Measurements from ENCODE around the gene GPR15LG. TPM values are rescaled to one million over a fixed set of nuclear protein-coding genes. Genes with fewer than 3 reads are reported as not detected.

GPR15LG gene
- total RNA-seq, 4 donors from 2014 or later: 10.3 to 25.8 (median 19.7) TPM

DNA sequence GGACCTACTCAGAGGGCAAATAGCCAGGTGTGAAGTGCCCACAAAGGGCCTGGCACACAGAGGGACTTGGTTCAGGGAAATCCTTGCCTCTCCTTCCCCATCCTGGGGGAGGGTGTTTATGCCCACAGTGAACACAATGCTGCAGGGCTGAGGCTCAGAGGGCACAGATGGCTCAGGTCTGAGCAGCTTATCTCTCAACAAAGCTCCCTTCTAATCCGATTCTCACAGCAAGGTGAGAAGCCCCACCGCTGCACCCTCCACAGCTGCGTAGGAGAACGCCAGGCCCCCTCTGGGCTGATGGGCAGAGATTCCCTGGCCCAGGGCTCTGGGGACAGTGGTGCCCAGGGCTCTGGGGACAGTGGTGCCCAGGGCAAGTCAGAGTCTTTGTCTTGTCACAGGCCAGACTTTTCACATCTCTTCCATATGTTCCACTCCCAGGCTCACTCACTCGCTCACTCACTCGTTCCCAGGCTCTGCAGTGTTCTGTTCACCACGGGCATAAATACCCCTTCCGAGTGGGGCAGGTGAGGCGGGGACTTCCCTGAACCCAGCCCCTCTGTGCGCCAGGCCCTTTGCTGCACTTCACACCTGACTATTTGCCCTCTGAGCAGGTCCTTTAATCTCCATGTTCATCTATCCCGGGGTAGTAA lies 12.1 kb downstream of the GPR15LG start:
- WGBS, 2 donors: 67 to 69% methylated on average over 11 of the region's 11 CpGs
- intact Hi-C loops (cut with DNase I; ENCODE audit: low total_unique reads): no loop called here
- no peak overlapping the region for H3K4me3 ChIP-seq (ENCODE audit: low read depth, poor library complexity, severe bottlenecking)
- DNase-seq (ENCODE audit: low spot score in 2 of 2): peak in 1 of 2 donors; percentile 70
- TF ChIP-seq, protein P1, sequence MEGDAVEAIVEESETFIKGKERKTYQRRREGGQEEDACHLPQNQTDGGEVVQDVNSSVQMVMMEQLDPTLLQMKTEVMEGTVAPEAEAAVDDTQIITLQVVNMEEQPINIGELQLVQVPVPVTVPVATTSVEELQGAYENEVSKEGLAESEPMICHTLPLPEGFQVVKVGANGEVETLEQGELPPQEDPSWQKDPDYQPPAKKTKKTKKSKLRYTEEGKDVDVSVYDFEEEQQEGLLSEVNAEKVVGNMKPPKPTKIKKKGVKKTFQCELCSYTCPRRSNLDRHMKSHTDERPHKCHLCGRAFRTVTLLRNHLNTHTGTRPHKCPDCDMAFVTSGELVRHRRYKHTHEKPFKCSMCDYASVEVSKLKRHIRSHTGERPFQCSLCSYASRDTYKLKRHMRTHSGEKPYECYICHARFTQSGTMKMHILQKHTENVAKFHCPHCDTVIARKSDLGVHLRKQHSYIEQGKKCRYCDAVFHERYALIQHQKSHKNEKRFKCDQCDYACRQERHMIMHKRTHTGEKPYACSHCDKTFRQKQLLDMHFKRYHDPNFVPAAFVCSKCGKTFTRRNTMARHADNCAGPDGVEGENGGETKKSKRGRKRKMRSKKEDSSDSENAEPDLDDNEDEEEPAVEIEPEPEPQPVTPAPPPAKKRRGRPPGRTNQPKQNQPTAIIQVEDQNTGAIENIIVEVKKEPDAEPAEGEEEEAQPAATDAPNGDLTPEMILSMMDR (IDR thresholded peaks at IDR 0.05): no peak
- no peak for TF ChIP-seq POLR2A (IDR thresholded peaks at IDR 0.05)

DNA sequence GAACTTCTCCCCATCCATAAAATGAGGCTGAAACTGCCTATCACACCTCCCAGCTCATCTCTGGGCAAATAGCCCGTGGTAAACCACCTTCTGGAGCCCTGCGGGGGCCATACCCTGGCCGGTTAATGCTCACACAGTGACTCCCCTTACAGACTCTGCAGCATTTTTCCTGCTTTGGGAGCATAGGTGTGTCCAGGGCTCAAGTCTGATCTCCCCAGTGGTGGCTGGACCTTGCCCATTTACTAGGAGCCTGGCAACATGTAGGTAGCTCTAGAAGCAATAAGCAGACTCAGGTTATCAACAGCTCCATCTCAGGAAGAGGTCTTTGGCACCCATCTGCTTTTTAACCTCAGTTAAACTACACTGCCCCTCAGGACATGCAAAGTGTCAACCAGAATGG lies 15.2 kb downstream of the GPR15LG start:
- intact Hi-C loops (cut with DNase I; ENCODE audit: low total_unique reads): no loop called here
- DNase-seq (ENCODE audit: low spot score in 2 of 2): peak in 1 of 2 donors; percentile 42
- H3K4me3 ChIP-seq (ENCODE audit: low read depth, poor library complexity, severe bottlenecking): no peak overlapping the region
- TF ChIP-seq POLR2A (IDR thresholded peaks at IDR 0.05): no peak
- TF ChIP-seq, protein P1 (IDR thresholded peaks at IDR 0.05): no peak
- 77 to 86% methylated on average over 3 of the region's 3 CpGs for WGBS, 2 donors

DNA sequence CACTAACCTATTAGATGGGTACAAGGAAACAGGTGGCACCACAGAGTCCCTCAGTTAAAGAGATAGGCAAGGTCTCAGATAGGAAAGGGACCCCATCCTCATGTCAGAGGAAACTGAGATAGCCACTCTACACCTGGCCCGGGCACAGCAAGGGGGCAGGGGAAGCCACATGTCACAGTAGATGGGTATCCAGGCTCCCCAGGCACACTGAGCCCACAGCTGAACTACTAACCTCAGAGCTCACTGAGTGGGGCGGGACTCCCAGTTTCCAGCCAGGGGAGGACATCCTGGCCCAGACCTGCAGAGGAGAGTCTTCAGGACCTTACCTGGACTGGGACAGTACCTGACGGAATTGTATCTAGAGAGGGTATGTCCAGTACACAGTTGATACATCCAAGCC lies 17.0 kb downstream of the GPR15LG start:
- WGBS, 2 donors: 75 to 77% methylated on average over 3 of the region's 3 CpGs
- intact Hi-C loops (cut with DNase I; ENCODE audit: low total_unique reads): no loop called here

DNA sequence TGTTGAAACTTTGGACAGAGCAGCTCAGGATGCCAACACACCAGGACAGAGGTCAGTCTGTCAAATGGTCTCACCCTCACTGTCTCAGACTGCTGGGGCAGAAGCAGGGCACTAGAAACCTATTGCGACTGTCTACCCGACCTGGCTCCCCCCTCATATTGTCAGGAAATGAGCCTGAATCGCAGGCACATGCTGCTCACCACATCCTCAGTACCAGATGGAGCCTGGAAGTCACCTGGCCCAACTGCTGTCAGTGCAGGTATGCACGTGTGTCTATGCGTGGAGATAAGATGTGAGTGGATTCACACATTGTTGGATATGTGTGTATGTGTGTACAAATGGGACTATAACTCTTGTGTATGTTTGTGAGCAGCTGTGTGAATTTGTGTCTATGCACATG lies 17.5 kb downstream of the GPR15LG start:
- intact Hi-C loops (cut with DNase I; ENCODE audit: low total_unique reads): no loop called here
- WGBS, 2 donors: 43 to 45% methylated on average over 5 of the region's 5 CpGs
- TF ChIP-seq, protein P1 (IDR thresholded peaks at IDR 0.05): no peak
- TF ChIP-seq POLR2A (IDR thresholded peaks at IDR 0.05): no peak
- no peak for DNase-seq (ENCODE audit: low spot score in 2 of 2)
- no peak overlapping the region for H3K4me3 ChIP-seq (ENCODE audit: low read depth, poor library complexity, severe bottlenecking)

More for the DNA sequence above, 17.0 kb downstream of the GPR15LG start:
- no peak for DNase-seq (ENCODE audit: low spot score in 2 of 2)
- H3K4me3 ChIP-seq (ENCODE audit: low read depth, poor library complexity, severe bottlenecking): no peak overlapping the region
- no peak for TF ChIP-seq POLR2A (IDR thresholded peaks at IDR 0.05)
- TF ChIP-seq, protein P1 (IDR thresholded peaks at IDR 0.05): no peak

DNA sequence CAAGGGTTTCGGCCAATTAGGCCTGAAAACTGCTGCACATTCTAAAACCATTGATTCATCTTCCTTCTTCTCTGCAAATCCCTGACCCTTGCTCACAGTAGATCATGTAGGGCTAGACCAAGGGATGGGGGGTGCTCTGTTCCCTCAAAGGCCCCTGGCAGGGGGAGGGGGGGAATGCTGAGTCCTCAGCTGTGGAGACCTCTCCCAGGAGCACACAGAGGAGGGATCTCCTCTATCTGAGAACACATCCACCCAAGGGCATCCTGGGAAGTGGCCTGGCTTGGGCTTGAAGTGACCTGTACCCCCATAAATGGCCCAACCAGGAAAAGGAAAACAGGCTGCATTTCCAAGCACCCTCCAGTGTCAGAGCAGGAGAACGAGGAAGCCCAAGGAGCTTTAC lies 19.7 kb downstream of the GPR15LG start:
- 88 to 92% methylated on average over 2 of the region's 2 CpGs for WGBS, 2 donors
- no peak overlapping the region for H3K4me3 ChIP-seq (ENCODE audit: low read depth, poor library complexity, severe bottlenecking)
- TF ChIP-seq POLR2A (IDR thresholded peaks at IDR 0.05): no peak
- TF ChIP-seq, protein P1 (IDR thresholded peaks at IDR 0.05): no peak
- no peak for DNase-seq (ENCODE audit: low spot score in 2 of 2)
- intact Hi-C loops (cut with DNase I; ENCODE audit: low total_unique reads): no loop called here
